H1 (cell line): ENCODE data around the gene FAM120C.

Source experiments
- CBX8 ChIP-seq: fragments of 300-800, 300-1000 bp; sonication (generic); IDR thresholded peaks from 2 replicates; pipeline ENCODE4 v1.7.1; 2016; ENCODE audit warnings: low read depth, low read length, borderline replicate concordance
- CREB1 ChIP-seq: IDR thresholded peaks from 2 replicates; pipeline ENCODE4 v1.6.1; 2012; ENCODE audit warnings: inconsistent platforms
- EP300 ChIP-seq, 2 experiments: IDR thresholded peaks; 1 replicate in 1 of 2; 2 replicates in 1 of 2; pipeline ENCODE4 v1.6.1; 2011 to 2012; ENCODE audit warnings: low read depth in 2 of 2, low read length in 2 of 2, mild to moderate bottlenecking in 2 of 2, borderline replicate concordance in 1 of 2, inconsistent platforms in 1 of 2, moderate library complexity in 1 of 2
- EZH2 ChIP-seq: fragments of 200-600 bp; sonication (generic); IDR thresholded peaks from 2 replicates; pipeline ENCODE4 v1.7.1; 2012; ENCODE audit warnings: low read depth, mild to moderate bottlenecking, moderate library complexity, low read length, inconsistent platforms; ENCODE audit not compliant: severe bottlenecking
- JUN ChIP-seq: IDR thresholded peaks from 2 replicates; pipeline ENCODE4 v1.6.1; 2011; ENCODE audit warnings: low read depth, mild to moderate bottlenecking, improper control_type of control experiment, low read length
- JUND ChIP-seq: IDR thresholded peaks from 2 replicates; pipeline ENCODE4 v1.6.1; 2011; ENCODE audit warnings: mild to moderate bottlenecking, improper control_type of control experiment, low read length
- POLR2A ChIP-seq, 2 experiments: IDR thresholded peaks; 1 replicate in 1 of 2; 2 replicates in 1 of 2; pipeline ENCODE4 v1.6.1; 2011; ENCODE audit warnings: low read depth in 2 of 2, low read length in 2 of 2, mild to moderate bottlenecking in 2 of 2; ENCODE audit errors: control extremely low read depth in 1 of 2
- POLR2AphosphoS5 ChIP-seq: IDR thresholded peaks from 2 replicates; pipeline ENCODE4 v1.6.1; 2011; ENCODE audit warnings: low read depth, low read length
- RAD21 ChIP-seq, 2 experiments: IDR thresholded peaks in 1 of 2; conservative IDR thresholded peaks in 1 of 2; 2 replicates each; pipeline ENCODE4 v1.6.1; 2011; ENCODE audit warnings: low read depth in 2 of 2, low read length in 2 of 2, improper control_type of control experiment in 1 of 2, inconsistent platforms in 1 of 2, mild to moderate bottlenecking in 1 of 2, moderate library complexity in 1 of 2
- RFX5 ChIP-seq: IDR thresholded peaks from 2 replicates; pipeline ENCODE4 v1.6.1; 2011; ENCODE audit warnings: low read depth, low read length, improper control_type of control experiment, borderline replicate concordance
- RNF2 ChIP-seq: fragments of 200-900, 300-1000 bp; sonication (generic); IDR thresholded peaks from 2 replicates; pipeline ENCODE4 v1.7.1; 2016; ENCODE audit warnings: borderline replicate concordance, low read depth, mild to moderate bottlenecking, antibody characterized with exemption, low read length; ENCODE audit not compliant: poor library complexity, severe bottlenecking; ENCODE audit errors: missing control alignments
- TAF1 ChIP-seq: IDR thresholded peaks from 2 replicates; pipeline ENCODE4 v1.6.1; 2011; ENCODE audit warnings: mild to moderate bottlenecking, low read depth, low read length
- ZNF274 ChIP-seq: IDR thresholded peaks from 2 replicates; pipeline ENCODE4 v1.7.0; 2012; ENCODE audit warnings: low read length, borderline replicate concordance; ENCODE audit errors: extremely low read depth
- TF ChIP-seq, protein P1 (sequence below), 3 experiments: IDR thresholded peaks; 1 replicate in 2 of 3; 2 replicates in 1 of 3; pipeline versions ENCODE4 v1.5.1 to v1.6.1; 2011; ENCODE audit warnings: low read length in 3 of 3, mild to moderate bottlenecking in 3 of 3, inconsistent platforms in 2 of 3, low read depth in 1 of 3, moderate library complexity in 1 of 3; ENCODE audit not compliant: insufficient read depth in 1 of 3; ENCODE audit errors: control extremely low read depth in 1 of 3

DNA sequence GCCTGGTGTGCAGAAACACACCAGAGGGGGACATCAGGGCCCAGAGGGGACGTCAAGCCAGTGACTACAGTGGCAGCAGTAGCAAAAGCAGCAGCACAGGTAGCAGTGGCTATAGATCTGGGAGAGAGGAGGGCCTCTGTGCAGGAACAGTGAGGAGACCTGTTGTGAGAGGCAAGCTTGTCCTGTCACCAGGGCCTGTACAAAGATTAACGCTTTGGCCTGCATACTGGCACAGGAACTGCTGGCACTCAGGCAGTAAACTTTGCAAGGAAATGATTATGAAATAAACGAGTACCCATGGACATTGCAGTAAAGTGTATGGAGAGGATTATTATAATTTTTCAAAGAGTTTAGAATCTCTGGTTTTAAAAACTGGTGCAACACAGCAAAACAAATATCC, 133.3 kb downstream of the FAM120C start:
- TF ChIP-seq, protein P1, sequence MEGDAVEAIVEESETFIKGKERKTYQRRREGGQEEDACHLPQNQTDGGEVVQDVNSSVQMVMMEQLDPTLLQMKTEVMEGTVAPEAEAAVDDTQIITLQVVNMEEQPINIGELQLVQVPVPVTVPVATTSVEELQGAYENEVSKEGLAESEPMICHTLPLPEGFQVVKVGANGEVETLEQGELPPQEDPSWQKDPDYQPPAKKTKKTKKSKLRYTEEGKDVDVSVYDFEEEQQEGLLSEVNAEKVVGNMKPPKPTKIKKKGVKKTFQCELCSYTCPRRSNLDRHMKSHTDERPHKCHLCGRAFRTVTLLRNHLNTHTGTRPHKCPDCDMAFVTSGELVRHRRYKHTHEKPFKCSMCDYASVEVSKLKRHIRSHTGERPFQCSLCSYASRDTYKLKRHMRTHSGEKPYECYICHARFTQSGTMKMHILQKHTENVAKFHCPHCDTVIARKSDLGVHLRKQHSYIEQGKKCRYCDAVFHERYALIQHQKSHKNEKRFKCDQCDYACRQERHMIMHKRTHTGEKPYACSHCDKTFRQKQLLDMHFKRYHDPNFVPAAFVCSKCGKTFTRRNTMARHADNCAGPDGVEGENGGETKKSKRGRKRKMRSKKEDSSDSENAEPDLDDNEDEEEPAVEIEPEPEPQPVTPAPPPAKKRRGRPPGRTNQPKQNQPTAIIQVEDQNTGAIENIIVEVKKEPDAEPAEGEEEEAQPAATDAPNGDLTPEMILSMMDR (IDR thresholded peaks at IDR 0.05; ENCODE audit: control extremely low read depth in 1 of 3, insufficient read depth in 1 of 3, low read depth in 1 of 3, low read length in 3 of 3): no peak
- TF ChIP-seq ZNF274: no peak
- no peak for TF ChIP-seq POLR2AphosphoS5
- no peak for TF ChIP-seq TAF1
- no peak for TF ChIP-seq JUN
- TF ChIP-seq CBX8: no peak
- no peak for TF ChIP-seq EZH2
- no peak for TF ChIP-seq POLR2A (IDR thresholded peaks at IDR 0.05; ENCODE audit: control extremely low read depth in 1 of 2, low read depth in 2 of 2, low read length in 2 of 2)
- no peak for TF ChIP-seq EP300 (IDR thresholded peaks at IDR 0.05; ENCODE audit: borderline replicate concordance in 1 of 2, low read depth in 2 of 2, low read length in 2 of 2)
- no peak for TF ChIP-seq RAD21 (IDR thresholded peaks at IDR 0.05 in 1 of 2, conservative IDR thresholded peaks at IDR 0.05 in 1 of 2; ENCODE audit: low read depth in 2 of 2, low read length in 2 of 2)
- no peak for TF ChIP-seq RNF2
- no peak for TF ChIP-seq RFX5
- TF ChIP-seq CREB1: no peak
- TF ChIP-seq JUND: no peak
